Embryonic facial prominence (tissue), 1 donor: ENCODE data around the gene NGRN.

ENCODE experiments used
- DNase-seq: peaks from one replicate; pipeline ENCODE4 v3.0.0-alpha.2; 2016; ENCODE audit errors: extremely low spot score

NGRN gene, protein sequence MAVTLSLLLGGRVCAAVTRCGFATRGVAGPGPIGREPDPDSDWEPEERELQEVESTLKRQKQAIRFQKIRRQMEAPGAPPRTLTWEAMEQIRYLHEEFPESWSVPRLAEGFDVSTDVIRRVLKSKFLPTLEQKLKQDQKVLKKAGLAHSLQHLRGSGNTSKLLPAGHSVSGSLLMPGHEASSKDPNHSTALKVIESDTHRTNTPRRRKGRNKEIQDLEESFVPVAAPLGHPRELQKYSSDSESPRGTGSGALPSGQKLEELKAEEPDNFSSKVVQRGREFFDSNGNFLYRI

DNA sequence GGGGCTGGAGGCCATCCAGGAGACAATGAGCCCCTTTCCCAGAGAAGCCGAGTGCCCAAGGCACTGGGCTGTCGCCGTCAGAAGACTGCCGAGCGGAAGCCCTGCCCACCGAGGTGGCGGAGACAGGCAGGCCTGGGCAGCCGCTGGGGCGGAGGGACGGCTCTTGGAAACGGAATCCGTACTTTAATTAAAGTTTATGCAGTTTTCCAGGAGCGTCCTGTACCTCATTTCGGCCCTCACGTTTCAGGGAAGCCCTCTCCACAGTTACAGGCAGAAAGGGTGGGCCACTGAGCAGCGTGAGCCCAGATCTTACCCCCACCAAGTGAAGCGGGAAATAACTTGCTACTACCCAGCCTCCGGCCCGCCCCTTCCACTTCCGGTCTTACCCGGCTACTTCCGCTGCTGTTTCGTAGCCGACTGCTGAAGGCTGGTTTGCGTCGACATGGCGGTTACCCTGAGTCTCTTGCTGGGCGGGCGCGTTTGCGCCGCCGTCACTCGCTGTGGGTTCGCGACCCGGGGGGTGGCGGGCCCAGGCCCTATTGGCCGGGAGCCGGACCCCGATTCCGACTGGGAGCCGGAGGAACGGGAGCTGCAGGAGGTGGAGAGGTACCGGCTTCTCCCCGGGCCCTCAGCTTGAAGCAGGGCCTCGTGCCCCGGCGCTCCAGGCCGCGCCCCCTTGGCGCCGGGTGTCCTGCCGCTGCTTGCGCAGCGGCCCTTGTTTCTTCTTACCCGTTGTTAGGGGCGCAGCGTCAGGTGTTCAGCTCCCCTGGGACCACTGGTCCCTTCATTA, at the start of gene NGRN:
Gene NGRN (plus strand): TSS at position 402 of the 790 bp plus-strand sequence. CDS start 41 bp downstream, at position 443.
- DNase-seq = peak; percentile 90

DNA sequence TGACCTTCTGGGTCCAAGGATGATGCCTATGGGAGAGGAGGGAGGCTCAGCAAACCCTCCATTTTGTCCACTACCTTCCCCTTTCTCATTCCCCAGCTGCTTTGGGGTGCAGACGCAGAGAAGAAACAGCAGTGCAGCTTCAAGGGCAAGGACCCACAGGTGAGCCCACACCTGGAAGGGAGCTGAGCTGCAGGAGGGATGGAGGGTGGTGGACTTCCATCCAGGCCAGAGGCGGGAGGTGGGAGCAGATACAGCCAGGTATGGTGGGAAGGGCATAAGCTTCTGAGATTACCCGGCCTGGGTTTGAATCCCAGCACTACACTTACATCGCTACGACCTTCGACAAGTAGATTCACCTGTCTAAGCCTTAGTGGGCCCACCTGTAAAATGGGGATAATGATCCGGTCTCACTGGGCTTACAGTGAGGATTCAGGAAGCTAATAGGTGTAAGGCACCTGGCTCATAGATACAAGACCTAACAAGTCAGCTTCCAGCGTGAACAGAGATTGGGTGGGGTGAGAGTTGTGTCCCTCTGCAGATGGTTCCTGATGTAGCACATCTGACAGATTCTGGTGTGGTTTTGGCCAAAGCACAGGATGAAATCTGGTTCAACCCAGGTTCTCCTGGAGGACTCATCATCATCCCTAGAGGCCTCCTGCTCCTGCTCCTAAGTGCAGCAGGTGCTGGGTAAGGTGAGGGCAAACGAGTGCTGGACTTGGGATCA, 47.6 kb upstream of the NGRN start:
- DNase-seq = no peak

DNA sequence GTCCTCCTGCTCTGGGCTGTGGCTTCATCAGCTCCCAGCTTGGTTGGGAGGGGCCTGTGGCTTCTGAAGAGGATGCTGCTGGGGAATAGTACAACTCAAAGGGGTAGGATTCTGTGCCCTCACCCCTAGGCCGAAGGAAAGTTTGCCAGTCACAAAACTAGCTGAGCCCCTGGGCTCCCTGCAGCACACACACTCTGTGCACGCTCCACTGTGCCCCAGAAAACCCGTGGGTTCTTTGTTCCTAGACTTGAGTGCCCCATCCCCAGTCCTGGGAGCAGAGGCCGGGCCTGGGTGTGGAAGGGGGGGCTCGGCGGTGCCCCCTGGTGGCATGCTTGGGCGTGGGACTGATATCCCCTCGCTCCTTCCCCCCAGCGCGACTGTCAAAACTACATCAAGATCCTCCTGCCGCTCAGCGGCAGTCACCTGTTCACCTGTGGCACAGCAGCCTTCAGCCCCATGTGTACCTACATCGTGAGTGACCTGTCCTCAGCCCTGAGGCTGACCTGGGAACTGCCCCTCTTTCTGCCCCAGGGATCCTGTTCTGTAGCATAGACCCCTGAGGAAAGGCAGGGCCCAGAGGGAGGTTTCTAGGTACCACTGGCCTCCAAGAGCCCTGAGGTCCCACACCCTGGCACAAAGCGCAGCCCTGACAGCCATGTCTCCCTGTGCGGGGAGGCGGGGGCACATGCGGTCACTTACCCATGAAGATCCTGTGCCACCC, 45.9 kb upstream of the NGRN start:
- no peak for DNase-seq

DNA sequence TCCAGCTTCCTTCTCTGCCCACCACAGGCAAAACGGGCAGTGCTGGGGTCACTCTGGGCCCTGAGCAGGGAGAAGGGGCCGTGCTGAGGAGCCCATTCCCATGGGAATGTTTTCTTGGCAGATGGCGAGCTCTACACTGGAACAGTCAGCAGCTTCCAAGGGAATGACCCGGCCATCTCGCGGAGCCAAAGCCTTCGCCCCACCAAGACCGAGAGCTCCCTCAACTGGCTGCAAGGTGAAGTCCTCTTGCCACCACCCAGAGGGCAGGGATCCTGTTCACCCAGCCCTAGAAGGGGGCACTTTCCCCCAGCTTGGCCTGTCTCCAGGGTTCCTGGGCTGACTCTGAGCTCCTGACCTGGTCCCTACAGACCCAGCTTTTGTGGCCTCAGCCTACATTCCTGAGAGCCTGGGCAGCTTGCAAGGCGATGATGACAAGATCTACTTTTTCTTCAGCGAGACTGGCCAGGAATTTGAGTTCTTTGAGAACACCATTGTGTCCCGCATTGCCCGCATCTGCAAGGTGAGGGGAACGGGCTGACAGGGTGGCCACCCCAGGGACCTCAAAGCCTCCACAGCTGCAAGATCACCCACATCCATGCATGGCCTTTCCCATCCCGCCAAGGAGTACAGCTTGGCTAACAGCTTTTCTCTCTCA, 44.1 kb upstream of the NGRN start:
- DNase-seq = no peak

DNA sequence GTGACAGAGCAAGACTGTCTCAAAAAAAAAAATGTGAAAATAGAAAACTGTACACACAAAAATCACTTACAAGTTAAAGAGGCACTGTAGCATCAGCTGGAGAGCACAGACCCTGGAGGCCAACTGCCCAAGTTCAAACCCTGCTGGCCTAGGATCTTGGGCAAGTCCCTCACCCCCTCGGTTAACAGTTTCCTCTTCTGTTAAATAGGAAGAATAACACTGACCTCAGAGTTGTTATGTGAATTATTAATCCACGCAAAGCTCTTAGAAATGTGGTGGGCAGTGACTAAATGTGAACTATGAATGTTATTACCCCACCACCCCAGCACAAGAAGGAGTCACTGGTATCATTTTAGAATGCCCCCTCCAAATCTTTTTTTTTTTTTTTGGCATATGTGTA, 42.9 kb upstream of the NGRN start:
- DNase-seq = no peak

DNA sequence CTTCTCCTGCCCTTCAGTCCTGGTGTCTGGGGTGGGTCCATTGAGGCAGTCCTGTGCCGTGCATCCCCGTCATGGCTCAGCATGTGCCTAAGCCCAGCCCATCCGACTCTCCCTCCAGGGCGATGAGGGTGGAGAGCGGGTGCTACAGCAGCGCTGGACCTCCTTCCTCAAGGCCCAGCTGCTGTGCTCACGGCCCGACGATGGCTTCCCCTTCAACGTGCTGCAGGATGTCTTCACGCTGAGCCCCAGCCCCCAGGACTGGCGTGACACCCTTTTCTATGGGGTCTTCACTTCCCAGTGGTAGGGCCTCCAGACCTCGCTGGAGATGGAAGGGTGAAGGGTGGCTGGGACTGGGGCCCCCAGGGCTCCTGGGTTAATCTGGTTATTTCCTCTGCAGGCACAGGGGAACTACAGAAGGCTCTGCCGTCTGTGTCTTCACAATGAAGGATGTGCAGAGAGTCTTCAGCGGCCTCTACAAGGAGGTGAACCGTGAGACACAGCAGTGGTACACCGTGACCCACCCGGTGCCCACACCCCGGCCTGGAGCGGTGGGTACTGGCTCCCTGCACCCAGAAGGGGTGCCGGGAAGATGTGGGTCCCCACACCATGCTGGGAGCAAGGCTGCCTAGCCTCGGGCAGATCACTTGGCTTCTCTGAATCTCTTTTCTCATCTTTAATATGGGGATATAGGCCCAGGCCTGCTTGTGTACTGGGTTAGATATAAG, 41.9 kb upstream of the NGRN start:
- no peak for DNase-seq

DNA sequence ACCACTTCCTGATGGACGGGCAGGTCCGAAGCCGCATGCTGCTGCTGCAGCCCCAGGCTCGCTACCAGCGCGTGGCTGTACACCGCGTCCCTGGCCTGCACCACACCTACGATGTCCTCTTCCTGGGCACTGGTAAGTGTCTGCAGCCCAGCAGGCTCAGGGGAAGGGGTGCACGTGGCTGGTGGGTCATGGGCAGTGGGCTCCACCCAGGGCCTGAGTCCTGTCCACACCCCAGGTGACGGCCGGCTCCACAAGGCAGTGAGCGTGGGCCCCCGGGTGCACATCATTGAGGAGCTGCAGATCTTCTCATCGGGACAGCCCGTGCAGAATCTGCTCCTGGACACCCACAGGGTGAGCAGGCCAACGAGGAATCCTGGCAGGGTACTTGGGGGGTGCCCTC, 40.4 kb upstream of the NGRN start:
- no peak for DNase-seq

DNA sequence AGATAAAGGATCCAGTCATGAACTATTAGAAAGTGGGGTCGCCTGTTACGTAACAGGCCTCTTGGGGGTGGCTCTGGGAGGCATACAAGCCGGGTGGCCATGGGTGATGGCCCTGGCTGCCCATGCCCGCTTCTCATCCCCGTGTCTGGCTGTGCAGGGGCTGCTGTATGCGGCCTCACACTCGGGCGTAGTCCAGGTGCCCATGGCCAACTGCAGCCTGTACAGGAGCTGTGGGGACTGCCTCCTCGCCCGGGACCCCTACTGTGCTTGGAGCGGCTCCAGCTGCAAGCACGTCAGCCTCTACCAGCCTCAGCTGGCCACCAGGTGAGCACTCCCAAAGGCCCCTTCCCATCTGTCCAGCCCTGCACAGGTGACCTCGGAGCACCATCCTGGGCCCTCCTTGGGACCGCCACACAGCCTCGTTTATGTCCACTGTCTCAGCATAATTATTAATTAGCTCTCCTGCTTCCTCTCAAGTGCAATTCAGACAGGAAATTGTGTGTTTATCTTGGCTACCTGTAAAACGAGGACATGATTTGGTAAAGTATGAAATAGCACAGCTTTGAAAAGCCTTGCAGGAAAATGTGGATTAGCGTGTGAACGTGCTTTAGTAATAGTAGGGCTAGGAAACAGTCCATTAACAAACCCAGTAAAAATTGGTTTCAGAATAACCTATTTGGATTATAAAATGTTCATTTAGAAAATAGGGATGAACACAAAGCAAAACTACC, 39.8 kb upstream of the NGRN start:
- no peak for DNase-seq

DNA sequence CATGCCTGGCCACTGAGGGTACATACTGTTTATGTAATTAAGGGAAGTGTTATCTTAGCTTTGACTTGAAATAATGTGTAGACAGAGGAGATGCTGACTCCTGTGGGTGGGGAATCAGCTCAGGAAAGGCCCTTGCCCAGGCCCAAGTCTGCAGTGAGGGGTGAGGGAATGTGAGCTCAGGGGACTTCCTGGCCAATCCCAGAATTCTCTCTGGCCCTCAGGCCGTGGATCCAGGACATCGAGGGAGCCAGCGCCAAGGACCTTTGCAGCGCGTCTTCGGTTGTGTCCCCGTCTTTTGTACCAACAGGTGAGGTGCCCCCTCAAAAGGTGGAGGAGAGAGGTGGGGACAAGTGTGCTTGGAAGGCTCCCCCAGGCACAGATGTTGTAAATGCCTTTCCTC, 38.1 kb upstream of the NGRN start:
- DNase-seq = no peak

DNA sequence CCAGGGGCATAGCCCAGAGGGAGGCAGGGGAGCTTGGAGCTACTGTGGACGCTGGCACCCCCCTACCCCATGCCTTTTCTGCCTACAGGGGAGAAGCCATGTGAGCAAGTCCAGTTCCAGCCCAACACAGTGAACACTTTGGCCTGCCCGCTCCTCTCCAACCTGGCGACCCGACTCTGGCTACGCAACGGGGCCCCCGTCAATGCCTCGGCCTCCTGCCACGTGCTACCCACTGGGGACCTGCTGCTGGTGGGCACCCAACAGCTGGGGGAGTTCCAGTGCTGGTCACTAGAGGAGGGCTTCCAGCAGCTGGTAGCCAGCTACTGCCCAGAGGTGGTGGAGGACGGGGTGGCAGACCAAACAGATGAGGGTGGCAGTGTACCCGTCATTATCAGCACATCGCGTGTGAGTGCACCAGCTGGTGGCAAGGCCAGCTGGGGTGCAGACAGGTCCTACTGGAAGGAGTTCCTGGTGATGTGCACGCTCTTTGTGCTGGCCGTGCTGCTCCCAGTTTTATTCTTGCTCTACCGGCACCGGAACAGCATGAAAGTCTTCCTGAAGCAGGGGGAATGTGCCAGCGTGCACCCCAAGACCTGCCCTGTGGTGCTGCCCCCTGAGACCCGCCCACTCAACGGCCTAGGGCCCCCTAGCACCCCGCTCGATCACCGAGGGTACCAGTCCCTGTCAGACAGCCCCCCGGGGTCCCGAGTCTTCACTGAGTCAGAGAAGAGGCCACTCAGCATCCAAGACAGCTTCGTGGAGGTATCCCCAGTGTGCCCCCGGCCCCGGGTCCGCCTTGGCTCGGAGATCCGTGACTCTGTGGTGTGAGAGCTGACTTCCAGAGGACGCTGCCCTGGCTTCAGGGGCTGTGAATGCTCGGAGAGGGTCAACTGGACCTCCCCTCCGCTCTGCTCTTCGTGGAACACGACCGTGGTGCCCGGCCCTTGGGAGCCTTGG, 37.4 kb upstream of the NGRN start:
- DNase-seq = no peak

DNA sequence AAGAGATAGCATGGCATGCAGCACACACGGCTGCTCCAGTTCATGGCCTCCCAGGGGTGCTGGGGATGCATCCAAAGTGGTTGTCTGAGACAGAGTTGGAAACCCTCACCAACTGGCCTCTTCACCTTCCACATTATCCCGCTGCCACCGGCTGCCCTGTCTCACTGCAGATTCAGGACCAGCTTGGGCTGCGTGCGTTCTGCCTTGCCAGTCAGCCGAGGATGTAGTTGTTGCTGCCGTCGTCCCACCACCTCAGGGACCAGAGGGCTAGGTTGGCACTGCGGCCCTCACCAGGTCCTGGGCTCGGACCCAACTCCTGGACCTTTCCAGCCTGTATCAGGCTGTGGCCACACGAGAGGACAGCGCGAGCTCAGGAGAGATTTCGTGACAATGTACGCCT, 36.5 kb upstream of the NGRN start:
- no peak for DNase-seq

DNA sequence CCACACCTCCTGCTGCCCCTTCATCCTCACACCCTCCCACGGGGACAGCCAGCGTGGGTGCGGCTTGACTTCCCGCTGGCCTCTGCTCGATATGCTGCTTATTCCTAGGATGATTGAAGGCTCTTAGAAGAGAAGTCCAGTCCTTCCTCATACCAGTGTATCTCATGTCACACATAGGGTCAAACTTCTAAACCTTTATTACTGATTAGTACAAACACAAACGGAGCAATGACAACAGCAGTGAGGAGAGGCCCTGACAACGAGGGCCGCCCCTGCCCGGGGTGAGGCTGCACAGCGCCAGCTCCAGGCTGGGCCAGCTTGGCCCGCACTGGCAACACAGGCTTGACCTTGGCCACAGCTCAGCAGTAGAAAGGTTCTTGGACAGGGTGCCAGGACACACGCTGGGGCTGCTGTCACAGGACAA, 35.4 kb upstream of the NGRN start:
- DNase-seq = no peak

DNA sequence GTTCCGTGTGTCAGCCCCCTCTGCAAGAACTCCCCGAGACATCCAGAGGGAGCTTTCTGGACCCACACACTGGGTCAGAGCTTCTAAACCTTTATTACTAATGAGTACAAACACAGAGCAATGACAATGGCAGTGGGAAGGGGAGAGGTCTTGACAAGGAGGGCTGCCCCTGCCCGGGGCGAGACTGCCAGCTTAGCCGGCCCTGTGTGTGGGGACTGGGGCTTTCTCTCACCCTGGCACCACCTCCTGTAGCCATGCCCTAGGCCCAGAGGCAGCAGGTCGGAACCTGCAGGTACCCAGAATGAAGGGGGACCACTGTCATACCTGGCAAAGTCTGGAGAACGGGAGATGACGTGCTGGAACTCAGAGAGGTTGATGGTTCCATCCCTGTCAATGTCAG, 34.9 kb upstream of the NGRN start:
- no peak for DNase-seq

DNA sequence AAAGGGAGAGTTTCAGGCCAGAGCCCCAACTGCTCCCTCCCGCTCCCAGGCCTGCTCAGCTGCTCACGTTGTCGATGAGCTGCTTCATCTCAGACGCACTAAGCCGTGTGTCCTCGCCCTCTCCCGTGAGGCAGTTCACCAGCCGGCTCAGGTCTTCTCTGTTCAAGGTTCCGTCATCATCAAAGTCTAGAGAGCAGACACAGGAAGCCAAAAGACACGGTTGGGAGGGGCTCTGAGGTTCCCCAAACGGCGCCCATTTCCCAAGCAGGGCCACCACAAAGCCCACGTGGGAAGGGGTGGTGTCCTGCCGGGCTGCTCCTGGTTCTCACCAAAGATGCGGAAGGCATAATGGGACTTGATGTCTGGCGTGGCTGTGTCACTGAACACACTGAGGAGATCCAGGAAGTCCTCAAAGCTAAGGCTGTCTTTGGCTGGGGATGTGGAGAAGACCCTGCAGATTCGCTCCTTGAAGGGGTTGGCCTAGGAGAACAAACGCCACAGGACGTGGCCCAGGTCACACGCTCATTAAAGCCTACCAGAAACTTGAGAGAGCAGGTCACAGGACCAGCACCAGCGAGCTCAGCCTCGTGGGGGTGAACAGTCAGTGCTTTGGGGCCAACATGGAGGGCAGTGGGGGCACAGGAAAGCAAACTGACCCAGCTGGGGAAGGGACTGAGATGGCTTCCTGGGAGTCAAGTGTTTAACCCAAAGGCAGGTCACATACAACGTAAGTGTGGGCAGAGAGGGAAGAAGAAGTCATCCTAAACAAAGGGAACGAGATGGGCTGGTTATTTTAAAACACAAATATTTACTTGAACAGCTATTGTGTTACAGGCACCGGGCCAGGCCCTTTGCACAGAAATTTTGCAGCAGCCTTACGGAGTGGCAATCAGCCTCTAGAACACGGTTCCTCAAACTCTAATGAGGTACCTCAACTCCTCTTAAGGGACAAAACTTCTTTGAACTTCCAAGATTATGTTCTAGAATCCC, 34.1 kb upstream of the NGRN start:
- DNase-seq = no peak

DNA sequence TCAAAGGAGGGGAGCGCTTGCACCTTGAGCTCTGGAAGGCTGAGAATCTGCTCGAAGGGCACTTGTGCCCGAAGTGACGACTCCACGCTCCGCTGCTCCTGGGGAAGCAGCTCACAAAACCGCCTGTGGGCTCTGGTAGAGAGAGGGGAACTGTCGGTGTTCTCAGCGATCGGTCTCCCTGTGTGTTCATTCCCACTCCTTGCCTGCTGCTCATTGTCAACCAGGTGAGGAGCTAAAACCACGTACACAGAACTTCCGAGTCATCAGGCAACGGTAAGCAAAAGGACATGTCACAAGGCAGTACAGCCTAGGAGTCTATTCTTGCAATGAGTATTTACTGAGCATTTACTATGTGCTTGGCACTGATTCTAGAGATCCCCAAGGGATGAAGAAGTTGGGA, 33.3 kb upstream of the NGRN start:
- DNase-seq = no peak

DNA sequence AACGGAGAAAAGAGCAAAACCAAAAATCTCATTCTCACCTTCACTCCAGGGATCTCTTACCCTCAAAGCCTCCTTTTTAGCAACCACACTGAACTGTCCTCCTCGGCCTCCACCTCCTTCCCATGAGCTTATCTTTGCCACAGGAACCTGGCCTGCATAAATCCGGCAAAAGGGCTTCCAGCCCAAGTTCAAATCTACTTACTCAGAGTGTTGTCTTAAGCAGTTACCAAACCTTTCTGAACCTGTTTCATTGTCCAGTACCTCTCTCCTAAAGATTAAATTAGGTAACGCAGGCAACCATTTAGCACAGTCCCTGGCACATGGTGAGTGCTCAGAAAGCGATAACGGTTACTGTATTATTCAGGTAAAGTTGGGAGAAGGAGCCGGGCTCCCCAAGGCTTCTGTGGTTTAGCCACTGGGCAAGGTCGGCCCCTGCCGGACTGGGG, 32.5 kb upstream of the NGRN start:
- no peak for DNase-seq

DNA sequence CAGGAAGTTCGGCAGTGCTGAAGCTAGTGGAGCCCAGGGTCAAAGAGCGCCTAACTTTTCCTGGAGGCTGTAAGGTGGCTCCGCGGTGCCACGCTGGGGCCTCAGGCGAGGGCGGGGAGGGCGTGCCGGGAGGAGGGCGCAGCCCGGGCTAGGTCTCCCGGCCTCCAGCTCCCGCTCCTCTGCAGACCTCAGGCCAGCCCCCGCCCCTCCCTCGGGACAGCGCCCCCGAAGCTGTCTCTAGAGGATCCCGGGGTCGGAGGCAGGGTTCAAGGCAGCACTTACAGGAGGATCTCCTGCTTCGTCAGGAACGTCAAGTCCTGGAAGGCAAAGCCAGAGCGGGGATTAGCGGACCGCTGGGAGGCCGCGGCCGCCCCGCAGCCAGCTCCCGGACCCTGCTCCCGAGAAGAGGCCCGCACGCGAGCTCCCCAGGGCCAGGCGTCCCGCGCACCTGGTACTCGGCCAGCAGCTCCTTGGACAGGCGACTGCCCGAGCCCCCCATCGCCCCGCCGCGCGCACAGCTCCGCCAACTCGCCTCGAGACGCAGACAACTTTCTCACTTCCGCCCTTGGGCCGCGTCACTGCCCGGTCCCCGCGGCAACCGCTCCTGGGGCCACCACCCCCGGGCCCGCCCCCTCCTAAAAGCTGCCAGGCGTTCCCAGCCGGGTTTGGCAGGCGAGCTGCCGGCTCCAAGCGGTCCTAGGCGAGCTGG, 31.9 kb upstream of the NGRN start, which contains the start of gene CIB1:
Gene CIB1 (minus strand): TSS at position 555 of the 709 bp plus-strand sequence. CDS start 56 bp downstream, at position 499.
- DNase-seq = peak; percentile 78
